ENCODE data around the gene LRRC7. TPM values are rescaled to one million over a fixed set of nuclear protein-coding genes. Genes with fewer than 3 reads are reported as not detected.

LRRC7 gene
- total RNA-seq, 1 donor from 2014 or later = 0.94 TPM

GRCh38 chr1:69932760-69933159, 365.0 kb downstream of the LRRC7 start:
- Mint-ChIP-seq H3K9me3 (ENCODE audit: unreplicated experiment) (peaks cover 4% of the 10 kb centered on the region), H3K4me1 (ENCODE audit: unreplicated experiment) (no peaks in the 10 kb centered on the region), H3K27me3 (ENCODE audit: unreplicated experiment) (peaks cover 3% of the 10 kb centered on the region), H3K27ac (ENCODE audit: unreplicated experiment) (no peak overlapping the region), H3K36me3 (ENCODE audit: unreplicated experiment) (no peaks in the 10 kb centered on the region), H3K4me3 (ENCODE audit: unreplicated experiment) (no peak overlapping the region)
- no peak for TF ChIP-seq CTCF (IDR thresholded peaks at IDR 0.05)
- DNase-seq (ENCODE audit: extremely low spot score, unreplicated experiment) = no peak

- Mint-ChIP-seq H3K27me3 (ENCODE audit: unreplicated experiment) (peaks cover 29% of the 10 kb centered on the region), H3K36me3 (ENCODE audit: unreplicated experiment) (no peaks in the 10 kb centered on the region), H3K27ac (ENCODE audit: unreplicated experiment) (no peak overlapping the region), H3K9me3 (ENCODE audit: unreplicated experiment) (peaks cover 12% of the 10 kb centered on the region), H3K4me3 (ENCODE audit: unreplicated experiment) (no peak overlapping the region), H3K4me1 (ENCODE audit: unreplicated experiment) (peaks cover 2% of the 10 kb centered on the region)
- DNase-seq (ENCODE audit: extremely low spot score, unreplicated experiment) = no peak
- TF ChIP-seq CTCF (IDR thresholded peaks at IDR 0.05) = no peak
These were observed 372.5 kb downstream of the LRRC7 start for GRCh38 chr1:69940231-69940630.

- Mint-ChIP-seq H3K27ac (ENCODE audit: unreplicated experiment) (no peak overlapping the region), H3K36me3 (ENCODE audit: unreplicated experiment) (no peaks in the 10 kb centered on the region), H3K9me3 (ENCODE audit: unreplicated experiment) (peaks cover 18% of the 10 kb centered on the region), H3K4me3 (ENCODE audit: unreplicated experiment) (no peak overlapping the region), H3K27me3 (ENCODE audit: unreplicated experiment) (peaks cover 27% of the 10 kb centered on the region), H3K4me1 (ENCODE audit: unreplicated experiment) (peaks cover 2% of the 10 kb centered on the region)
- TF ChIP-seq CTCF (IDR thresholded peaks at IDR 0.05) = no peak
- DNase-seq (ENCODE audit: extremely low spot score, unreplicated experiment) = no peak
These were observed 373.1 kb downstream of the LRRC7 start for GRCh38 chr1:69940816-69941215.

GRCh38 chr1:69943030-69943429, 375.3 kb downstream of the LRRC7 start:
- no peak overlapping the region for H3K4me3 Mint-ChIP-seq (ENCODE audit: unreplicated experiment)
- DNase-seq (ENCODE audit: extremely low spot score, unreplicated experiment) = no peak

GRCh38 chr1:69946935-69947334, 379.2 kb downstream of the LRRC7 start:
- Mint-ChIP-seq H3K9me3 (ENCODE audit: unreplicated experiment) (peaks cover 24% of the 10 kb centered on the region), H3K36me3 (ENCODE audit: unreplicated experiment) (no peaks in the 10 kb centered on the region), H3K27ac (ENCODE audit: unreplicated experiment) (no peak overlapping the region), H3K4me1 (ENCODE audit: unreplicated experiment) (no peaks in the 10 kb centered on the region), H3K27me3 (ENCODE audit: unreplicated experiment) (peaks cover 5% of the 10 kb centered on the region), H3K4me3 (ENCODE audit: unreplicated experiment) (no peak overlapping the region)
- no peak for DNase-seq (ENCODE audit: extremely low spot score, unreplicated experiment)
- TF ChIP-seq CTCF (IDR thresholded peaks at IDR 0.05) = no peak

More at GRCh38 chr1:69943030-69943429, 375.3 kb downstream of the LRRC7 start:
- H3K9me3 Mint-ChIP-seq (ENCODE audit: unreplicated experiment) = peaks cover 24% of the 10 kb centered on the region
- no peaks in the 10 kb centered on the region for H3K36me3 Mint-ChIP-seq (ENCODE audit: unreplicated experiment)
- no peak for TF ChIP-seq CTCF (IDR thresholded peaks at IDR 0.05)
- H3K27me3 Mint-ChIP-seq (ENCODE audit: unreplicated experiment) = peaks cover 27% of the 10 kb centered on the region
- H3K27ac Mint-ChIP-seq (ENCODE audit: unreplicated experiment) = no peak overlapping the region
- H3K4me1 Mint-ChIP-seq (ENCODE audit: unreplicated experiment) = peaks cover 2% of the 10 kb centered on the region
